ENCODE data around the gene KLHDC3.

Gene KLHDC3

GRCh38 chr6:43020847-43021246 is 6.8 kb downstream of the KLHDC3 start:
- no peak for TF ChIP-seq CTCF (IDR thresholded peaks at IDR 0.05; ENCODE audit: low read depth, low read length, missing control alignments)
- H3K36me3 ChIP-seq (replicated peaks), result peaks cover 36% of the 10 kb centered on the region
- H3K27me3 ChIP-seq (replicated peaks), result no peaks in the 10 kb centered on the region
- no peak for DNase-seq
- H3K4me3 ChIP-seq (ENCODE audit: low read depth, low read length), result peak overlapping the region; percentile 81
- H3K27ac ChIP-seq, result peak overlapping the region; percentile 57
- in situ Hi-C loops (cut with HindIII; ENCODE audit: low pct_ligation_motif_present, low sequenced_read_pairs), result no loop called here

- in situ Hi-C loops (cut with HindIII; ENCODE audit: low pct_ligation_motif_present, low sequenced_read_pairs), result no loop called here
- H3K27ac ChIP-seq, result peak within 1 kb of the TSS; percentile 57
- DNase-seq, result peak; percentile 51
- peaks cover 42% of the 10 kb centered on the region for H3K36me3 ChIP-seq (replicated peaks)
- H3K27me3 ChIP-seq (replicated peaks), result no peaks in the 10 kb centered on the region
- no peak for TF ChIP-seq CTCF (IDR thresholded peaks at IDR 0.05; ENCODE audit: low read depth, low read length, missing control alignments)
- peak within 1 kb of the TSS; percentile 81 for H3K4me3 ChIP-seq (ENCODE audit: low read depth, low read length)
These were observed 7.4 kb downstream of the KLHDC3 start, which contains the start of gene RRP36 for GRCh38 chr6:43021270-43022047. Gene RRP36 (plus strand): TSS chr6:43021623. CDS start chr6:43021655, 32 bp downstream.

GRCh38 chr6:43024436-43024835 is 10.4 kb downstream of the KLHDC3 start:
- peaks cover 53% of the 10 kb centered on the region for H3K36me3 ChIP-seq (replicated peaks)
- no peak overlapping the region for H3K4me3 ChIP-seq (ENCODE audit: low read depth, low read length)
- no peaks in the 10 kb centered on the region for H3K27me3 ChIP-seq (replicated peaks)
- H3K27ac ChIP-seq, result no peak overlapping the region
- in situ Hi-C loops (cut with HindIII; ENCODE audit: low pct_ligation_motif_present, low sequenced_read_pairs), result no loop called here
- TF ChIP-seq CTCF (IDR thresholded peaks at IDR 0.05; ENCODE audit: low read depth, low read length, missing control alignments), result no peak
- no peak for DNase-seq

- no peaks in the 10 kb centered on the region for H3K27me3 ChIP-seq (replicated peaks)
- H3K27ac ChIP-seq, result no peak overlapping the region
- in situ Hi-C loops (cut with HindIII; ENCODE audit: low pct_ligation_motif_present, low sequenced_read_pairs), result no loop called here
- no peak for TF ChIP-seq CTCF (IDR thresholded peaks at IDR 0.05; ENCODE audit: low read depth, low read length, missing control alignments)
- DNase-seq, result no peak
- H3K36me3 ChIP-seq (replicated peaks), result peaks cover 57% of the 10 kb centered on the region
- no peak overlapping the region for H3K4me3 ChIP-seq (ENCODE audit: low read depth, low read length)
These were observed 12.3 kb downstream of the KLHDC3 start for GRCh38 chr6:43026365-43026764.

GRCh38 chr6:43029120-43029519 is 15.1 kb downstream of the KLHDC3 start:
- no peak for TF ChIP-seq CTCF (IDR thresholded peaks at IDR 0.05; ENCODE audit: low read depth, low read length, missing control alignments)
- no peak for DNase-seq
- peaks cover 66% of the 10 kb centered on the region for H3K36me3 ChIP-seq (replicated peaks)
- H3K27ac ChIP-seq, result no peak overlapping the region
- H3K27me3 ChIP-seq (replicated peaks), result no peaks in the 10 kb centered on the region
- H3K4me3 ChIP-seq (ENCODE audit: low read depth, low read length), result no peak overlapping the region
- in situ Hi-C loops (cut with HindIII; ENCODE audit: low pct_ligation_motif_present, low sequenced_read_pairs), result no loop called here

- H3K36me3 ChIP-seq (replicated peaks), result peaks cover 59% of the 10 kb centered on the region
These were observed 18.3 kb downstream of the KLHDC3 start for GRCh38 chr6:43032326-43032725.

More at GRCh38 chr6:43032326-43032725, 18.3 kb downstream of the KLHDC3 start:
- DNase-seq, result no peak
- TF ChIP-seq CTCF (IDR thresholded peaks at IDR 0.05; ENCODE audit: low read depth, low read length, missing control alignments), result no peak
- in situ Hi-C loops (cut with HindIII; ENCODE audit: low pct_ligation_motif_present, low sequenced_read_pairs), result no loop called here
- Histone ChIP-seq H3K4me3 (ENCODE audit: low read depth, low read length) (no peak overlapping the region), H3K27me3 (replicated peaks) (no peaks in the 10 kb centered on the region), H3K27ac (no peak overlapping the region)
